HG02840 (cell line): ENCODE data around the gene AHDC1.
A peak's percentile ranks its signal among the peaks of the same experiment; 100 is the strongest.
"Not testable (repeated sequence)": the region's sequence is repeated elsewhere in the genome, so short reads cannot be mapped to it uniquely, and the experiment has no call there.

Source experiments
- ATAC-seq: cut with Tn5 transposase; IDR thresholded peaks from one replicate; pipeline ENCODE4 v1.9.1; 2021; ENCODE audit warnings: mild to moderate bottlenecking, moderate library complexity, moderate number of reproducible peaks; ENCODE audit not compliant: unreplicated experiment, low FRiP score

AHDC1 gene

GRCh38 chr1:27603681-27604578 lies at the start of gene AHDC1:
AHDC1 (minus strand) TSS chr1:27604144; CDS start chr1:27552115, 52,029 bp downstream.
- ATAC-seq: peak; percentile 43

DNA sequence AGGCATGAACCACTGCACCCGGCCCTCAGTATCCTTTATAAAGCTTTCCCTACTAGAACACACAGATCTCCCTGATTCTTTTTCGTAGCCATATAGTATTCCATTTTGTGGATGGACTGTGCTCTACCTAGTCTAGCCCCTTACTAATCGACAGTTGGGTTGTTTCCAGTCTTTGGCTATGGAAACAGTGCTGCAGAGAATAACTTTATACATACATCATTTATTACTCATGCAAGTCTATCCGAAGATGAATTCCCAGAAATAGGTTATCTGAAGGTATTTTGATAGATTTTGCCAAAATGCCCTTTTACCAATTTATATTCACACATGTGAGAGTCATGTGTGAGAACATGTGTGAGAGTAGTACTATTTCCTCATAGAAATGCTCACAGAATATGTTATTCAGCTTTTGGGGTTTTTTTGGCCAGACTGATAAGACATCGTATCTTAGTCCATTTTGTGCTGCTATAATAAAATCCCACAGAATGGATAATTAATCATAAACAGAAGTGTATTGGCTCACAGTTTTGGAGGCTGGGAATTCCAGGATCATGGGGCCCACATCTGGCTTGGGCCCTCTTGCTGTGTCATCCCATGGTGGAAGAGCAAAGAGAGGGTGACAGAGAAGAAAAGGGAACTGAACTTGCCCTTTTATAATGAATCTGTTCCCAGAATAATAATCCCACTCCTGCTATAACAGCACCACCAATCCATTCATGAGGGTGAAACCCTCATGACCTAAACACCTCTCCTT lies 48.3 kb upstream of the AHDC1 start:
- ATAC-seq: no peak

DNA sequence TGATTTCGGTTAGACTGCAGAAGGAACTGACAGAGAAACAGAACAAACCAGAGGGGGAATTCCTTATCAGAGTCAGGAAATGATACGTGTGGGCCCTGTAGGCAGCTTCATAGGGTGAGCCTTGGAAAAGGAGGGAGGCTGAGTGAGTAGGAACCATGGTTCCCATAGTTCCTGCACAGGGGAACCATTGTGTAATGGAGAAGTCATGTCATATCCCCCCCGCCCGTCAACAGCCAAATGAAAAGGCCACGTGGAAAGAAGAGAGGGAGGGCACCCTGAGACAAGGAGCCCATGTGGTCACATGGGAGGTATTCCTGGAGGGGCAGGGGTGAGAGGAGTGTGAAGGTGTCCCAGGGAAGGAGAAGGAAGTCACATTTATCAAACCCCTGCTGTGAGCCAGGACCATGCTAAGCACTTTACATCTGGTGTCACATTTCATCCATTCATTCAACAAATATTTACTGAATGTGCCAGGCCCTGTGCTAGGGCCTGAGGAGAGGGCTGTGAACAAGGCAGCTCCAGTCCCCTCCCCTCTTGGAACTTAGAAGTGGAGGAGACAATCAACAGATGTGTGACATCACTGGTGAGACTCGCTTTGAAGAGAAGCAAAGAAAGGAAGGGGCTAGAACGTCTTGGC lies 46.7 kb upstream of the AHDC1 start:
- ATAC-seq: no peak

DNA sequence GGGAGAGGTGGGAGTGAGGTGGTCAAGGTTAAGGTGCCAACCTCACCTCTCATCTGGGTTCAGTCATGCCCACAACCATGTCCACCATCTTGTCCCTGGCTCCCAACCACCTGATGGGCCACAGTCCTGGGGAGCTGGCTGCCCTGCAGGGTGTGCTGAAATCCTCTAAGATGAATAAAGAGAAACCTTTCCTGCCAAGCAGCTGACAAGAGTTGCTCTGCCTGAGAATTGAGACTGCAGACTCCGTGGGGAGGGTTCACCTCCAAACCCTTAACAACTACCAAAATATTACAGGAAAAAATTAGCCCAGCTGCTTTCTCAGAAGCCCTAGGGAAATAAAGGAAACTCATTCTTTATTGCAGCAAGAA lies 46.2 kb upstream of the AHDC1 start:
- no peak for ATAC-seq

DNA sequence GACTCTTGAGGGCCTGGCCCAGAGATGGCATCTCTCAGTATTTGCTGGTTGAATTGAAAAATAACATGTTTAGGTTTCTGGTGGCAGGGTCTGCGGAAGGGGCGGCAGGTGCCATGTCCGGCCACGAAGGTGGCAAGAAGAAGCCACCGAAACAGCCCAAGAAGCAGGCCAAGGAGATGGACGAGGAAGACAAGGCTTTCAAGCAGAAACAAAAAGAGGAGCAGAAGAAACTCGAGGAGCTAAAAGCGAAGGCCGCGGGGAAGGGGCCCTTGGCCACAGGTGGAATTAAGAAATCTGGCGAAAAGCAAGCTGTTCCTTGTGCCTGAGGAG lies 45.3 kb upstream of the AHDC1 start:
- ATAC-seq: no peak

DNA sequence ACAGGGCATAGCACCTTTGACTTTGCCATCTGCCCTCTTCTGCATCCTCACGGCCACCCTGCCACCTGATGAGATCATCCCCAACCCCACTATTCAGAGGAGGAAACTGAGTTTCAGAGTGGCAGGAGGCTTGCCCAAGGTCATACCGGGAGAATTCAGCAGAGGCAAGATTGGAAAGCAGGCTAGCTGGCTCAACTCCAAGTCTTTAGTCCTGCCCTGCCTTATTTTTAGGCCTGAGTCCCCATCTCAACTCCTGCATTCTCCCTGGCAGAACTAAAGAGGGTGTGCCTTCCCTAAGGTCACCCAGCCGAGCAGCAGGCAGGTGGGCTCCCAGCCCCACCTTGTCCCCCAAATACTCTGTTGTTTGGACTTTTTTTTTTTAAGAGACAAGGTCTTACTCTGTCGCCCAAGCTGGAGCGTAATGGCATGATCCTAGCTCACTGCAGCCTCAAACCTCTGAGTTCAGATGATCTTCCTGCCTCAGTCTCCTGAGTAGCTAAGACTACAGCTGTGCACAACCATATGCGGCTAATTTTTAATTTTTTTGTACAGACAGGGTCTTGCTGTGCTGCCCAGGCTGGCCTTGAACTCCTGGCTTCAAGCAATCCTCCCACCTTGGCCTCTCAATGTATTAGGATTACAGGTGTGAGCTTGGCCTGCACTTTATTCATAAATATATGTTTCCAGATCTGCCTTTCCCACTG lies 44.8 kb upstream of the AHDC1 start:
- ATAC-seq: no peak

GRCh38 chr1:27647328-27647727 lies 43.4 kb upstream of the AHDC1 start:
- ATAC-seq: no peak

DNA sequence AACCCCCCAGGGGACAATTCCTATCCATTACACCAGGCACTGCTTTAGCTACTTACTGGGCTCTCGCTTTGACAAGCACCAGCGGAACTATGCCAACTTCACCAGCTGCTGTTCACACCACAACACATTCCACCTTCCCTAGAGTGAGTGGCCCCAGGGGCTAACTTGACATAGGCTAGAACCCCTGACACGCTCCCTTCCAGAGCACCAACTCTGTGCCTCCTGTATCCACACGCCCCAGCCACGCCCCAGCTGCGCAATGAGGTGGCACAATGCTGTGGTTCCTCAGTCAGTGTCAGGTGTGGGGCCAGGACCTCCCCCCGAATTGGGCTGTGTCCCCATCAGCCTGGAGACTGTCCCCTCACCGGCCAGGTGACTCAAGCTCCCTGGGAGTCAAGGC lies 42.7 kb upstream of the AHDC1 start:
- no peak for ATAC-seq

DNA sequence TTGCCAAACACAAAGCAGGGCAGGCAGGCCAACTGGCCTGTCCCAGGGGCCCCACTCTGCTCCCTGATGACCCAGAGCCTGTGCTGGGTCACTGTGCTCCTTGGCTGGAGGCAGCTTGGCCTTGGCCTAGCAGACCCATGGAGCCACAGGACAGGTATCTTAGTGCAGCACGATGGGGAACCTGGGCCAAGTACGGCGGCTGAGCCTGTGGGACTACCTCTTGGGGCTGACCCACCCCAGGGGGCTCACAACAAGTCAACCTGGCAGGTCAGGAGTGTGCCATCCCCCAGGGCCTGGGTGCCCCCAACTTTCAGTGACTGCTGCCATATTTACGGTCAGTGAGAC lies 41.1 kb upstream of the AHDC1 start:
- ATAC-seq: no peak

DNA sequence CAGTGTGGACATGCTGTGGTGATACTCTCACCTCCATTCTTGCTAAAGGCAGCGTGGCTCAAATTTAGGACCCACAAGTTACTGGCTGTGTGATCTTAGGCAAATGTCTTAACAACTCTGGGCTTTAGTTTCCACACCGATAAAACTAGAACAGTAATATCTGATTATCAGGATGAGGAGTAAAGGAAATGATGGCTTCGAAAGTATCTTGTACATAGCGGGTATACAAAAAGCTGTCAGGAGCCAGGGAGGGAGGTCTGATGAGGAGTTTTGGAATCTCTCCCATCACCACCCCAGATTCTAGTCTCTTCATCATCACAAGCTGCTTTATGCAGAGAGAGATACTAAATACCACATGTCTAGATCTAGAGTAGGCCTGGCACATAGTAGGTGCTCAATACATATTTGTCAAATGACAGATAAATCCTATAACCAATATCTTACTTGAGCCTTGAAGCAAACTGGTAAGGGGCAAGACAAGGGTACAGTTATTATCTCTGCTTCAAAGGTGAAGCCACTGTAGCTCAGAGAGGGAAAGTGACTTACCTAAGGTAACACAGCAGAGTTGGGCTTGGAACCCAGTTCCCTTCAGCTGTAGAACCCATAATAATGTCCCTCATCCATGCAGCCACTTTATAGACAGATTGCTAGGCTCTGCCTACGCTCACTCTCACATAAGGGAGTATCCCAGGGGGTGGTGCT lies 40.6 kb upstream of the AHDC1 start:
- ATAC-seq: no peak

GRCh38 chr1:27643600-27644368 lies 39.8 kb upstream of the AHDC1 start:
- ATAC-seq: no peak

- not testable (repeated sequence) for ATAC-seq
These were observed 36.6 kb upstream of the AHDC1 start for GRCh38 chr1:27640514-27640913.

DNA sequence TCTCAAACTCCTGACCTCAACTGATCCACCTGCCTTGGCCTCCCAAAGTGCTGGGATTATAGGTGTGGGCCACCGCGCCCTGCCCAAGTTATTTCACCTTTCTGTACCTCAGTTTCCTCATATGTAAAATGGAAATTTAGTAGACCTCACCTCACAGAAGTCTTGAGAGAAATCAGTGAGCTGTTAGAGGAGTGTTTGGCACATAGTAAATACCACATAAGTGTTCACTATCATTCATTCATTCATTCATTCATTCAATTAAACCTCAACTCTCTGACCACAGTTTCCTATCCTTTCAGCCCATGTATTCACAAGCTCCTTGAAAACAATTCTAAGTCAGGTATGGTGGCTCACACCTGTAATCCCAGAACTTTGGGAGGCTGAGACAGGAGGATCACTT lies 34.9 kb upstream of the AHDC1 start:
- ATAC-seq: no peak

- no peak for ATAC-seq
These were observed 34.2 kb upstream of the AHDC1 start for GRCh38 chr1:27638047-27638734.

GRCh38 chr1:27635396-27636142 lies 31.6 kb upstream of the AHDC1 start:
- no peak for ATAC-seq

GRCh38 chr1:27634985-27635367 lies 31.0 kb upstream of the AHDC1 start, which contains the start of gene FGR:
FGR (minus strand) TSS chr1:27635185; CDS start chr1:27623916, 11,269 bp downstream.
- ATAC-seq: no peak

DNA sequence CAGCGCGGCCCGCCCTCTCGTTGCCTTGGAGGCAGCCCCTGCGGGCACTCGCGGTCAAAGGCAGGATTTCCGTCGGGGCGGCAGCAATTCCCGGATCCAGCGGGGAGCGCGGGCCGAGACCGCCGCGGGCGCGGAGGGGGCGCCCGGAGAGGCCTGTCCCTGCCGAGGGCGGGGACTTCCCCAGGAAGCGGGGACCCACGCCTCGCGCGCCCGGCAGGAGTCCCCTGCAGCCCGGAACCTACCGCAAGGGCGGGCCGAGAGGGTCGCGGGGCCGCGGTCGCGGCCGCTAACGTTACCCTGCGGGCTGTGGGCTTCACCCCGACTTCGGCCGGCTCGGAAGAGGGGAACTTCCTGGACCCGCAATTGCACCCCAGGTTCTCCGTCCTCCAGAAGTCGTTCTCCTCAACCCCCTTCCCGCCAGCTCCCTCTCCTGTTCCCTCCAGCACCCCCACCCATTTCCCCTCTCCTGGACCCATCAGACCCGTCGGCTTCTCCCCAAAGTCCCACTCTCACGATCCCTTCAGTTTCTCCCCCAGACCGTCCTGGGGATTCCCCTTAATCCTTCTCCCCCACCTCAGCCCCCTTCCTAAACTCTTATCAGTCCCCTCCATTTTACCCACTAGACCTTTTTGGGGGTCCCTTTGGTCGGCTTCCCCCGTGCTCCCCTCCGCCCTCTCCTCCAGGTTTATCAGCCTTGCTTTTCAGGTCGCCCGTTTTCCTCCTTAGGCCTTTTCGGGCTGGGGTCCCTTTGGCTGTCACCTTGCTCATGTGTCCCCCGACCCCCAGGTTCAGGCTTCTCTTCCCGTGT lies 30.4 kb upstream of the AHDC1 start:
- ATAC-seq: no peak
